Activated CD4-positive, alpha-beta memory T cell treated with anti-CD3 and anti-CD28 coated beads, Interleukin-2, amount 10 ng/mL, durations not matched to agents 7 days and 5 days (primary cell): ENCODE data around the gene TIMD4. TPM values are rescaled to one million over a fixed set of nuclear protein-coding genes. Genes with fewer than 3 reads are reported as not detected.
A peak's percentile ranks its signal among the peaks of the same experiment; 100 is the strongest.
"Not testable (repeated sequence)": the region's sequence is repeated elsewhere in the genome, so short reads cannot be mapped to it uniquely, and the experiment has no call there.

Source experiments
- CTCF ChIA-PET: fragments of 350-600 bp; sonication (Branson Sonifier 250); formaldehyde crosslinking; loops from one replicate; lab custom pipeline; 2021; ENCODE audit warnings: antibody characterized with exemption, inconsistent platforms; lab: Charles Lee
- POLR2A ChIA-PET: fragments of 350-600 bp; sonication (Branson Sonifier 250); formaldehyde crosslinking; loops from one replicate; lab custom pipeline; 2021; ENCODE audit warnings: antibody characterized with exemption; lab: Charles Lee
- DNase-seq: peaks from one replicate; pipeline ENCODE4 v3.0.0-alpha.2; 2020
- H3K27ac Mint-ChIP-seq: one replicate; pipeline ENCODE4 v1.8.0; 2021; ENCODE audit warnings: mild to moderate bottlenecking, mixed read lengths
- H3K27me3 Mint-ChIP-seq: one replicate; pipeline ENCODE4 v1.8.0; 2021; ENCODE audit warnings: mixed read lengths
- H3K36me3 Mint-ChIP-seq: one replicate; pipeline ENCODE4 v1.8.0; 2021; ENCODE audit warnings: low read depth, mixed read lengths
- H3K4me1 Mint-ChIP-seq: one replicate; pipeline ENCODE4 v1.8.0; 2021; ENCODE audit warnings: mixed read lengths
- H3K4me3 Mint-ChIP-seq: one replicate; pipeline ENCODE4 v1.8.0; 2021; ENCODE audit warnings: mild to moderate bottlenecking, mixed read lengths
- H3K9me3 Mint-ChIP-seq: one replicate; pipeline ENCODE4 v1.8.0; 2021; ENCODE audit warnings: mixed read lengths
- total RNA-seq, 2 experiments: library from RNA; stranded (reverse); gene quantifications; one replicate each; pipeline ENCODE4 v1.2.3, GENCODE V29; 2021

The TIMD4 gene
- total RNA-seq, 2 experiments from 2014 or later, result 2.4 TPM

DNA sequence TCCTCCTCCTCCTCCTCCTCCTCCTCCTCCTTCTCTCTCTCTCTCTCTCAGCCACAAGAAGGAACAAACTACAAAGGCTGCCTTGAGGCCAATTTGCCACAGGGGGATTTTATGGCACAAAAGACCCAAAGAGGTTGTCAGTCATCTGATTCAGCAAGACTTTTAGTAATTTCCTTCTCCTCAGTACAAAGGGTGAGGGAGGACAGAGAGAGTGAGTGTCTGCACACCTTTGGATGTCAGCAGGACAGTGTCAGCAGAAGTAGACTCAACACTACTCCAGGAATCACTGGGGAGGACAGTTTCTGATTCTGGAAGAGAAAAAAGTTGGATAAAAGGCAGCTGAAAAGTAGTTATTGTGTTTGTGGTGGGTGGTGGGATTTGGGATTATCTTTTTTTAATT lies 13.6 kb downstream of the TIMD4 start:
- POLR2A ChIA-PET, result no interaction called here
- no peak overlapping the region for H3K27ac Mint-ChIP-seq
- CTCF ChIA-PET, result no interaction called here
- H3K4me1 Mint-ChIP-seq, result peaks cover 17% of the 10 kb centered on the region
- H3K4me3 Mint-ChIP-seq, result no peak overlapping the region
- peaks cover 5% of the 10 kb centered on the region for H3K9me3 Mint-ChIP-seq
- DNase-seq, result no peak
- H3K36me3 Mint-ChIP-seq, result peaks cover 20% of the 10 kb centered on the region
- peaks cover 5% of the 10 kb centered on the region for H3K27me3 Mint-ChIP-seq

DNA sequence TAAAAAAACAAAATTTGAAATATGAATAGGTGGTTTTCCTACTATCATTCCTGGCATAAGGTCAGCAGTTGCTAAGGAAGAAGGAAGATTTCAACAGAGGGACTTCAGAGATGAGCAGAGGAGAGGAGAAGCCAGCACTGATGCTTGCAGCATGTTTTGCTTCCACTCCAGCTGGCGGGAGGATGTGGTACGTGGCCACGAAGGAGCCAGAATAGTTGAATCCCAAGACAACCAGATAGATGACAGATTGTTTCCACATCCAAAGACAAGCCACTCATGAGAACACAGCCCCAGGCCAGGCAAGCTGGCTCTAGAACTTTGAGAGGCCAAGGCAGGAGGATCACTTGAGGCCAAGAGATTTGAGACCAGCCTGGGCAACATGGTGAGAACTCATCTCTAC lies 15.1 kb downstream of the TIMD4 start:
- peak; percentile 66 for DNase-seq
- H3K4me1 Mint-ChIP-seq, result peaks cover 19% of the 10 kb centered on the region
- no peak overlapping the region for H3K27ac Mint-ChIP-seq
- ChIA-PET CTCF (no interaction called here), POLR2A (interaction anchor here (1.1 kb wide), 1 partner anchor 77 kb away, joined by 3 read pairs; no protein-coding TSS in a partner anchor)
- H3K36me3 Mint-ChIP-seq, result peaks cover 16% of the 10 kb centered on the region
- H3K27me3 Mint-ChIP-seq, result peaks cover 2% of the 10 kb centered on the region
- peaks cover 5% of the 10 kb centered on the region for H3K9me3 Mint-ChIP-seq
- no peak overlapping the region for H3K4me3 Mint-ChIP-seq

DNA sequence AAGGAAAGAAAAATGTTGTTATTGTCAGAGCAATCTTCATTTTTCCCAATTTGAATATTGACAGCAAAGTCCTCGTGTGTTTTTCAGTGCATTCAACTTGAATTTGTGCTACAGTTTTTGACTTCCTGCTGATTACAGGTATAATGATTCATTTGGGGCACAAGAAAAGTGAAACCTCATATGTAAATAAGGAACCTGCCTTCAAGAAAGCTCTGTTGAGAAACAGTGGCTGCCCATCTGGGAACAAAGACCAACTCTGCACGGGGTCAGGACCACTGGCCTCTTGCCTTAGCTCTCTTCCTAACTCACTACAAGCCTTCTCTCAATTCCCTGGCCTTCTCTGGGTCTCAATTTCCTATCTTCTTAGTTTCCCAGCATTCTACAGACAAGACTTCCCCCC lies 21.0 kb downstream of the TIMD4 start:
- peaks cover 21% of the 10 kb centered on the region for H3K4me1 Mint-ChIP-seq
- POLR2A ChIA-PET, result interaction anchor here (0.9 to 3.5 kb wide), 8 partner anchors 11 to 201 kb away, joined by 3 to 15 read pairs (median 4); partner anchors contain the start of genes HAVCR2 and MED7
- H3K9me3 Mint-ChIP-seq, result peaks cover 10% of the 10 kb centered on the region
- DNase-seq, result peak; percentile 21
- H3K4me3 Mint-ChIP-seq, result no peak overlapping the region
- CTCF ChIA-PET, result interaction anchor here (0.5 to 1.9 kb wide), 7 partner anchors 16 to 190 kb away, joined by 3 to 10 read pairs (median 3); partner anchors contain the start of gene HAVCR2
- H3K36me3 Mint-ChIP-seq, result peaks cover 15% of the 10 kb centered on the region
- H3K27me3 Mint-ChIP-seq, result peaks cover 7% of the 10 kb centered on the region
- H3K27ac Mint-ChIP-seq, result peak overlapping the region; percentile 80

DNA sequence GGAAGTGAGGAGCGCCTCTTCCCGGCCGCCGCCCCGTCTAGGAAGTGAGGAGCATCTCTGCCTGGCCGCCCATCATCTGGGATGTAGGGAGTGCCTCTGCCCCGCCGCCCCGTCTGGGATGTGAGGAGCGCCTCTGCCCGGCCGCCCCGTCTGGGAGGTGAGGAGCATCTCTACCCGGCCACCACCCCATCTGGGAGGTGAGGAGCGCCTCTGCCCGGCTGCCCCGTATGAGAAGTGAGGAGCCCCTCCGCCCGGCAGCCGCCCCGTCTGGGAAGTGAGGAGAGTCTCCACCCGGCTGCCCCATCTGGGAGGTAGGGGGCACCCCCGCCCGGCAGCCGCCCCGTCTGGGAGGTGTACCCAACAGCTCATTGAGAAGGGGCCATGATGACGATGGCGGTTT lies 22.6 kb downstream of the TIMD4 start:
- DNase-seq, H3K27ac Mint-ChIP-seq, H3K27me3 Mint-ChIP-seq, H3K4me3 Mint-ChIP-seq, POLR2A ChIA-PET: not testable (repeated sequence)
- peaks cover 10% of the 10 kb centered on the region for H3K9me3 Mint-ChIP-seq
- peaks cover 21% of the 10 kb centered on the region for H3K4me1 Mint-ChIP-seq
- CTCF ChIA-PET, result interaction anchor here (0.7 kb wide), 1 partner anchor 673 kb away, joined by 3 read pairs; no protein-coding TSS in a partner anchor
- peaks cover 15% of the 10 kb centered on the region for H3K36me3 Mint-ChIP-seq

DNA sequence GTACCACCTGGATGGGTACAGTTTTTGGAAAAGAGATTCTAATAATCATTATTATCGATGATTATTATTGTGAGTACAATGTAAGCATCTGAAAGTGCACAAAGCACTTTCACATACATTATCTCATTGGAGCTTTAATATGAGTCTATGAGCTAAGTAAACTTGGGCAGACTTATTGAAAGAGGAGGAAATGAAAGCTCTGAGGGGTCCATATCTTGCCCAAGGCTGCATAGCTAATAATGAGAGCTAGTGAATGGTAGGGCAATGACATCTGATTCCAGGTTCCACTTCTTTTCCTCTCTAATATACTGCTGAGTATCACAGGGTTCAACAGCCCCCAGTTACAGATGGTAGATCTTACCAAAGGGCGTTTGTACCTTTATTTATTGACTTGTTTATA lies 26.1 kb downstream of the TIMD4 start:
- Mint-ChIP-seq H3K4me1 (peaks cover 34% of the 10 kb centered on the region), H3K36me3 (peaks cover 15% of the 10 kb centered on the region), H3K27ac (no peak overlapping the region), H3K4me3 (no peak overlapping the region), H3K27me3 (peaks cover 7% of the 10 kb centered on the region), H3K9me3 (peaks cover 10% of the 10 kb centered on the region)
- ChIA-PET CTCF (interaction anchor here (0.7 to 1.5 kb wide), 5 partner anchors 14 to 307 kb away, joined by 3 to 7 read pairs (median 4); no protein-coding TSS in a partner anchor), POLR2A (interaction anchor here (0.9 kb wide), 1 partner anchor 205 kb away, joined by 3 read pairs; the partner anchor contains the start of gene MED7)
- DNase-seq, result no peak

GRCh38 chr5:156934450-156935211 lies 28.4 kb downstream of the TIMD4 start:
- peaks cover 37% of the 10 kb centered on the region for H3K4me1 Mint-ChIP-seq
- ChIA-PET CTCF (interaction anchor here (0.7 to 3.4 kb wide), 13 partner anchors 10 to 208 kb away, joined by 3 to 22 read pairs (median 4); partner anchors contain the start of gene MED7), POLR2A (interaction anchor here (1.0 to 1.6 kb wide), 5 partner anchors 12 to 208 kb away, joined by 3 to 8 read pairs (median 7); partner anchors contain the start of gene MED7)
- peak overlapping the region; percentile 19 for H3K4me3 Mint-ChIP-seq
- H3K27me3 Mint-ChIP-seq, result peaks cover 7% of the 10 kb centered on the region
- peak; percentile 73 for DNase-seq
- peak overlapping the region; percentile 60 for H3K27ac Mint-ChIP-seq
- H3K9me3 Mint-ChIP-seq, result peaks cover 11% of the 10 kb centered on the region
- peaks cover 13% of the 10 kb centered on the region for H3K36me3 Mint-ChIP-seq

GRCh38 chr5:156929366-156929948 lies 33.6 kb downstream of the TIMD4 start:
- ChIA-PET POLR2A (interaction anchor here (0.7 to 1.5 kb wide), 4 partner anchors 15 to 226 kb away, joined by 3 to 5 read pairs (median 3); partner anchors contain the start of gene MED7), CTCF (no interaction called here)
- Mint-ChIP-seq H3K4me1 (peaks cover 58% of the 10 kb centered on the region), H3K27me3 (no peaks in the 10 kb centered on the region), H3K4me3 (no peak overlapping the region), H3K36me3 (peaks cover 18% of the 10 kb centered on the region), H3K9me3 (peaks cover 6% of the 10 kb centered on the region), H3K27ac (peak overlapping the region; percentile 27)
- no peak for DNase-seq

GRCh38 chr5:156927545-156927944 lies 35.5 kb downstream of the TIMD4 start:
- no peak overlapping the region for H3K27ac Mint-ChIP-seq
- H3K4me1 Mint-ChIP-seq, result peaks cover 47% of the 10 kb centered on the region
- peaks cover 6% of the 10 kb centered on the region for H3K9me3 Mint-ChIP-seq
- no peak overlapping the region for H3K4me3 Mint-ChIP-seq
- CTCF ChIA-PET, result interaction anchor here (0.7 kb wide), 1 partner anchor 1123 kb away, joined by 3 read pairs; no protein-coding TSS in a partner anchor
- DNase-seq, result no peak
- POLR2A ChIA-PET, result interaction anchor here (1.9 kb wide), 1 partner anchor 13 kb away, joined by 9 read pairs; no protein-coding TSS in a partner anchor
- no peaks in the 10 kb centered on the region for H3K27me3 Mint-ChIP-seq
- peaks cover 18% of the 10 kb centered on the region for H3K36me3 Mint-ChIP-seq

- H3K4me3 Mint-ChIP-seq, DNase-seq, POLR2A ChIA-PET, H3K27ac Mint-ChIP-seq, H3K27me3 Mint-ChIP-seq, CTCF ChIA-PET, H3K9me3 Mint-ChIP-seq: not testable (repeated sequence)
- Mint-ChIP-seq H3K4me1 (peaks cover 55% of the 10 kb centered on the region), H3K36me3 (peaks cover 14% of the 10 kb centered on the region)
These were observed 37.3 kb downstream of the TIMD4 start for GRCh38 chr5:156925767-156926166.

GRCh38 chr5:156922207-156922792 lies 40.7 kb downstream of the TIMD4 start:
- peak overlapping the region; percentile 56 for H3K4me3 Mint-ChIP-seq
- H3K36me3 Mint-ChIP-seq, result peaks cover 23% of the 10 kb centered on the region
- peak overlapping the region; percentile 70 for H3K27ac Mint-ChIP-seq
- peaks cover 54% of the 10 kb centered on the region for H3K4me1 Mint-ChIP-seq
- DNase-seq, result no peak
- no peaks in the 10 kb centered on the region for H3K27me3 Mint-ChIP-seq
- ChIA-PET CTCF (interaction anchor here (0.9 to 1.3 kb wide), 2 partner anchors 12 to 103 kb away, joined by 3 read pairs; no protein-coding TSS in a partner anchor), POLR2A (interaction anchor here (0.6 to 1.8 kb wide), 3 partner anchors 12 to 220 kb away, joined by 3 to 7 read pairs (median 3); partner anchors contain the start of gene MED7)
- H3K9me3 Mint-ChIP-seq, result no peaks in the 10 kb centered on the region

- Mint-ChIP-seq H3K36me3 (peaks cover 25% of the 10 kb centered on the region), H3K4me3 (no peak overlapping the region), H3K4me1 (peaks cover 46% of the 10 kb centered on the region), H3K27me3 (no peaks in the 10 kb centered on the region), H3K9me3 (peaks cover 5% of the 10 kb centered on the region), H3K27ac (peak overlapping the region; percentile 65)
- DNase-seq, result no peak
- ChIA-PET POLR2A (interaction anchor here (1.0 to 3.2 kb wide), 5 partner anchors 27 to 222 kb away, joined by 4 to 18 read pairs (median 9); partner anchors contain the start of genes HAVCR2 and MED7), CTCF (interaction anchor here (0.9 to 2.7 kb wide), 8 partner anchors 13 to 222 kb away, joined by 3 to 9 read pairs (median 5); partner anchors contain the start of gene MED7)
These were observed 42.1 kb downstream of the TIMD4 start for GRCh38 chr5:156920861-156921431.
